Fibroblast of lung (primary cell): ENCODE results near the gene PBLD.

Experiments
- EZH2 ChIP-seq: IDR thresholded peaks from 2 replicates; pipeline ENCODE4 v1.5.1; 2012; ENCODE audit warnings: low read length, control low read depth, mild to moderate bottlenecking; ENCODE audit errors: missing control alignments
- TF ChIP-seq, protein P1 (sequence below), 2 donors: IDR thresholded peaks in 1 of 2; conservative IDR thresholded peaks in 1 of 2; 1 replicate in 1 of 2; 2 replicates in 1 of 2; pipeline ENCODE4 v1.5.1; 2011 to 2012; ENCODE audit warnings: low read length in 2 of 2, control low read depth in 1 of 2, inconsistent platforms in 1 of 2, low read depth in 1 of 2, mild to moderate bottlenecking in 1 of 2

GRCh38 chr10:68249297-68249696, 83.4 kb downstream of the PBLD start:
- TF ChIP-seq EZH2: no peak
- TF ChIP-seq, protein P1, sequence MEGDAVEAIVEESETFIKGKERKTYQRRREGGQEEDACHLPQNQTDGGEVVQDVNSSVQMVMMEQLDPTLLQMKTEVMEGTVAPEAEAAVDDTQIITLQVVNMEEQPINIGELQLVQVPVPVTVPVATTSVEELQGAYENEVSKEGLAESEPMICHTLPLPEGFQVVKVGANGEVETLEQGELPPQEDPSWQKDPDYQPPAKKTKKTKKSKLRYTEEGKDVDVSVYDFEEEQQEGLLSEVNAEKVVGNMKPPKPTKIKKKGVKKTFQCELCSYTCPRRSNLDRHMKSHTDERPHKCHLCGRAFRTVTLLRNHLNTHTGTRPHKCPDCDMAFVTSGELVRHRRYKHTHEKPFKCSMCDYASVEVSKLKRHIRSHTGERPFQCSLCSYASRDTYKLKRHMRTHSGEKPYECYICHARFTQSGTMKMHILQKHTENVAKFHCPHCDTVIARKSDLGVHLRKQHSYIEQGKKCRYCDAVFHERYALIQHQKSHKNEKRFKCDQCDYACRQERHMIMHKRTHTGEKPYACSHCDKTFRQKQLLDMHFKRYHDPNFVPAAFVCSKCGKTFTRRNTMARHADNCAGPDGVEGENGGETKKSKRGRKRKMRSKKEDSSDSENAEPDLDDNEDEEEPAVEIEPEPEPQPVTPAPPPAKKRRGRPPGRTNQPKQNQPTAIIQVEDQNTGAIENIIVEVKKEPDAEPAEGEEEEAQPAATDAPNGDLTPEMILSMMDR (conservative IDR thresholded peaks at IDR 0.05 in 1 of 2, IDR thresholded peaks at IDR 0.05 in 1 of 2; ENCODE audit: low read depth in 1 of 2, low read length in 2 of 2): no peak
